H1 (cell line): ENCODE results near the gene CAMSAP3. TPM values are rescaled to one million over a fixed set of nuclear protein-coding genes. Genes with fewer than 3 reads are reported as not detected.
A peak's percentile ranks its signal among the peaks of the same experiment; 100 is the strongest.

Experiments
- CTCF ChIA-PET: fragments of 300-600 bp; sonication (Branson Sonifier 250); formaldehyde crosslinking; loops from one replicate; lab custom pipeline; 2021; ENCODE audit not compliant: partially characterized antibody; lab: Charles Lee
- POLR2A ChIA-PET: fragments of 300-600 bp; sonication (Branson Sonifier 250); formaldehyde crosslinking; loops from one replicate; lab custom pipeline; 2021; ENCODE audit warnings: inconsistent platforms; ENCODE audit not compliant: partially characterized antibody; lab: Charles Lee
- DNase-seq, 2 experiments: peaks; one replicate each; pipeline versions ENCODE4 v3.0.0 to v3.0.0-alpha.2; 2010 to 2022; ENCODE audit warnings: low spot score in 2 of 2, low read depth in 1 of 2, mixed read lengths in 1 of 2
- FAIRE-seq: peaks from 2 replicates; lab custom pipeline; 2011; peaks lifted over from hg19 to GRCh38; lab: Jason Lieb, UNC
- H2AFZ ChIP-seq: 2 replicates; pipeline ENCODE4 v1.8.1; 2012; ENCODE audit warnings: low read length, inconsistent platforms
- H2AK5ac ChIP-seq: 2 replicates; pipeline ENCODE4 v1.6.1; 2013; ENCODE audit warnings: low read depth, low read length
- H2BK120ac ChIP-seq: replicated peaks from 2 replicates; pipeline ENCODE3; 2013; ENCODE audit warnings: low read depth, low read length, inconsistent platforms
- H2BK12ac ChIP-seq: 2 replicates; pipeline ENCODE4 v1.6.1; 2013; ENCODE audit warnings: low read depth, low read length
- H2BK15ac ChIP-seq: 2 replicates; pipeline ENCODE4 v1.6.1; 2013; ENCODE audit warnings: low read length
- H2BK20ac ChIP-seq: 2 replicates; pipeline ENCODE4 v1.6.1; 2013; ENCODE audit warnings: low read length
- H2BK5ac ChIP-seq: 2 replicates; pipeline ENCODE4 v1.6.1; 2013; ENCODE audit warnings: low read depth, low read length
- H3K14ac ChIP-seq: 2 replicates; pipeline ENCODE4 v1.6.1; 2013; ENCODE audit warnings: inconsistent platforms; ENCODE audit not compliant: insufficient read length
- H3K18ac ChIP-seq: 2 replicates; pipeline ENCODE4 v1.6.1; 2013; ENCODE audit warnings: low read length; ENCODE audit errors: extremely low read depth
- H3K23ac ChIP-seq: 2 replicates; pipeline ENCODE4 v1.6.1; 2013; ENCODE audit warnings: inconsistent platforms; ENCODE audit not compliant: insufficient read length
- H3K23me2 ChIP-seq: 2 replicates; pipeline ENCODE4 v1.6.1; 2013; ENCODE audit warnings: low read depth, low read length
- H3K27ac ChIP-seq: 2 replicates; pipeline ENCODE4 v1.6.1; 2011; ENCODE audit warnings: low read depth, low read length, inconsistent platforms
- H3K27me3 ChIP-seq, 4 experiments: replicated peaks in 1 of 4; 1 replicate in 1 of 4; 2 replicates in 3 of 4; pipeline versions ENCODE4 v1.6.1 to v1.8.1; 2011 to 2013; ENCODE audit warnings: low read length in 3 of 4, mild to moderate bottlenecking in 3 of 4, inconsistent platforms in 2 of 4, mixed read lengths in 2 of 4, moderate library complexity in 1 of 4; ENCODE audit not compliant: control insufficient read depth in 3 of 4, insufficient read depth in 3 of 4; ENCODE audit errors: extremely low read depth in 1 of 4
- H3K36me3 ChIP-seq, 4 experiments: 2 replicates each; pipeline versions ENCODE4 v1.6.1 to v1.8.1; 2011 to 2013; ENCODE audit warnings: mild to moderate bottlenecking in 4 of 4, low read length in 3 of 4, moderate library complexity in 2 of 4, control low read depth in 1 of 4, inconsistent platforms in 1 of 4; ENCODE audit not compliant: insufficient read depth in 4 of 4, control insufficient read depth in 2 of 4
- H3K4ac ChIP-seq: replicated peaks from 2 replicates; pipeline ENCODE3; 2013; ENCODE audit warnings: low read length, low read depth, mixed read lengths, inconsistent platforms; ENCODE audit not compliant: insufficient read length
- H3K4me1 ChIP-seq, 4 experiments: replicated peaks in 1 of 4; 1 replicate in 1 of 4; 2 replicates in 3 of 4; pipeline versions ENCODE4 v1.6.1 to v1.8.1; 2011 to 2013; ENCODE audit warnings: low read length in 3 of 4, inconsistent platforms in 2 of 4, mixed read lengths in 1 of 4; ENCODE audit not compliant: insufficient read depth in 4 of 4, control insufficient read depth in 3 of 4
- H3K4me2 ChIP-seq, 2 experiments: 2 replicates each; pipeline versions ENCODE4 v1.6.1 to v1.8.1; 2011 to 2013; ENCODE audit warnings: low read depth in 2 of 2, low read length in 2 of 2, control low read depth in 1 of 2, inconsistent platforms in 1 of 2, mild to moderate bottlenecking in 1 of 2; ENCODE audit not compliant: insufficient read depth in 1 of 2
- H3K4me3 ChIP-seq, 4 experiments: fragments of 200-600, 300-600 bp in 1 of 4; sonication (generic), shearing (Covaris generic), sonication (Bioruptor Twin) in 1 of 4; 2 replicates each; pipeline versions ENCODE4 v1.5.1 to v1.8.1; 2011 to 2016; ENCODE audit warnings: low read length in 4 of 4, low read depth in 3 of 4, control low read depth in 2 of 4, inconsistent platforms in 2 of 4, mild to moderate bottlenecking in 2 of 4, mixed read lengths in 1 of 4, moderate library complexity in 1 of 4; ENCODE audit not compliant: insufficient read depth in 2 of 4; ENCODE audit errors: extremely low read depth in 1 of 4
- H3K56ac ChIP-seq: replicated peaks from 2 replicates; pipeline ENCODE3; 2013; ENCODE audit warnings: low read depth, mild to moderate bottlenecking, mixed read lengths, low read length, inconsistent platforms; ENCODE audit not compliant: insufficient read length
- H3K79me1 ChIP-seq: 2 replicates; pipeline ENCODE4 v1.6.1; 2013; ENCODE audit warnings: low read depth, low read length, control low read depth
- H3K79me2 ChIP-seq, 2 experiments: 2 replicates each; pipeline versions ENCODE4 v1.6.1 to v1.8.1; 2012 to 2013; ENCODE audit warnings: low read length in 2 of 2, mild to moderate bottlenecking in 2 of 2, inconsistent platforms in 1 of 2; ENCODE audit not compliant: insufficient read depth in 2 of 2, control insufficient read depth in 1 of 2
- H3K9ac ChIP-seq, 4 experiments: replicated peaks in 1 of 4; 1 replicate in 1 of 4; 2 replicates in 3 of 4; pipeline versions ENCODE4 v1.6.1 to v1.8.1; 2011 to 2013; ENCODE audit warnings: low read depth in 3 of 4, low read length in 3 of 4, control low read depth in 2 of 4, mild to moderate bottlenecking in 2 of 4, moderate library complexity in 2 of 4, inconsistent platforms in 1 of 4; ENCODE audit errors: extremely low read depth in 1 of 4
- H3K9me3 ChIP-seq, 2 experiments: 2 replicates each; pipeline versions ENCODE4 v1.6.1 to v1.8.1; 2012 to 2013; ENCODE audit warnings: mild to moderate bottlenecking in 2 of 2, moderate library complexity in 2 of 2, control low read depth in 1 of 2, inconsistent platforms in 1 of 2, low read depth in 1 of 2, low read length in 1 of 2, mixed read lengths in 1 of 2; ENCODE audit not compliant: insufficient read depth in 2 of 2
- H4K20me1 ChIP-seq, 2 experiments: replicated peaks in 1 of 2; 2 replicates each; pipeline versions ENCODE3 to v1.8.1; 2011 to 2013; ENCODE audit warnings: inconsistent platforms in 2 of 2, low read length in 2 of 2, mild to moderate bottlenecking in 1 of 2; ENCODE audit not compliant: insufficient read depth in 2 of 2, control insufficient read depth in 1 of 2
- H4K5ac ChIP-seq: 2 replicates; pipeline ENCODE4 v1.6.1; 2013; ENCODE audit warnings: low read length, low read depth, mixed read lengths, inconsistent platforms; ENCODE audit not compliant: insufficient read length
- H4K8ac ChIP-seq: 2 replicates; pipeline ENCODE4 v1.8.0; 2013; ENCODE audit warnings: mild to moderate bottlenecking, moderate library complexity, low read length, inconsistent platforms; ENCODE audit not compliant: insufficient read depth; ENCODE audit errors: extremely low read depth
- H4K91ac ChIP-seq: replicated peaks from 2 replicates; pipeline ENCODE3; 2013; ENCODE audit warnings: low read length, mixed read lengths, inconsistent platforms; ENCODE audit not compliant: insufficient read length
- BRCA1 ChIP-seq: IDR thresholded peaks from 2 replicates; pipeline ENCODE4 v1.6.1; 2012; ENCODE audit warnings: low read depth, low read length, improper control_type of control experiment
- EP300 ChIP-seq, 2 experiments: IDR thresholded peaks; 1 replicate in 1 of 2; 2 replicates in 1 of 2; pipeline ENCODE4 v1.6.1; 2011 to 2012; ENCODE audit warnings: low read depth in 2 of 2, low read length in 2 of 2, mild to moderate bottlenecking in 2 of 2, borderline replicate concordance in 1 of 2, inconsistent platforms in 1 of 2, moderate library complexity in 1 of 2
- EZH2 ChIP-seq: fragments of 200-600 bp; sonication (generic); IDR thresholded peaks from 2 replicates; pipeline ENCODE4 v1.7.1; 2012; ENCODE audit warnings: low read depth, mild to moderate bottlenecking, moderate library complexity, low read length, inconsistent platforms; ENCODE audit not compliant: severe bottlenecking
- TCF12 ChIP-seq: IDR thresholded peaks from 2 replicates; pipeline ENCODE4 v1.6.1; 2011; ENCODE audit warnings: low read depth, mild to moderate bottlenecking, low read length
- WGBS, 2 experiments: shearing (Covaris generic) in 1 of 2; methylation state at CpG; one replicate each; pipeline versions ENCODE4 v1.1.6 to v1.1.7; 2013 to 2015; ENCODE audit warnings: low lambda C conversion rate in 2 of 2, mixed read lengths in 2 of 2, inconsistent platforms in 1 of 2, low coverage in 1 of 2, missing lambda C conversion rate in 1 of 2; ENCODE audit not compliant: insufficient replicate concordance in 2 of 2, insufficient coverage in 1 of 2, insufficient read length in 1 of 2; ENCODE audit errors: extremely low coverage in 1 of 2, missing lambda C conversion rate in 1 of 2; 5-methylcytosine and 5-hydroxymethylcytosine counted together
- polyA plus RNA-seq, 7 experiments: library from polyadenylated mRNA; depleted of rRNA in 3 of 7; stranded (reverse) in 5 of 7; unstranded in 2 of 7; fragments of >200 nt in 5 of 7; fragments of 200-250 nt in 2 of 7; gene quantifications; 1 replicate in 5 of 7; 2 replicates in 1 of 7; 4 replicates in 1 of 7; pipeline versions ENCODE4 v1.2.1 to v1.2.3, GENCODE V29; 2011 to 2013; ENCODE audit warnings: missing spikeins in 2 of 7, mixed read lengths in 2 of 7
- total RNA-seq: library from RNA; stranded (reverse); fragmentation: NEBNext Ultra II Directional; extraction: Animal tissue kit (Norgen Biotek cat#: 25700); gene quantifications from 2 replicates; pipeline ENCODE4 v1.2.1, GENCODE V29; 2021

Gene CAMSAP3
- total and polyA plus RNA-seq, 2 of the 8 experiments (the other 6 are each of a cell fraction or from before 2014, with no cell fraction given) = 11.4 to 30.4 TPM

GRCh38 chr19:7644550-7644877, 48.9 kb downstream of the CAMSAP3 start:
- no peaks in the 10 kb centered on the region; a peak in 1 of 7 replicates for H3K27me3 ChIP-seq
- H3K14ac ChIP-seq = no peak overlapping the region
- H2AK5ac ChIP-seq = no peak overlapping the region
- H3K23me2 ChIP-seq = peaks cover 5% of the 10 kb centered on the region; the same call in 1 of the 2 replicates
- H3K79me2 ChIP-seq = peaks cover 0 to 3% of the 10 kb centered on the region in 2 experiments; a peak in 1 of 4 replicates
- H4K20me1 ChIP-seq = peaks cover 0 to 16% of the 10 kb centered on the region in 2 experiments
- peaks cover 0 to 5% (median 0%) of the 10 kb centered on the region in 4 experiments; a peak in 2 of 7 replicates for H3K4me1 ChIP-seq
- no peak for TF ChIP-seq TCF12
- TF ChIP-seq BRCA1 = no peak
- no peak for TF ChIP-seq EZH2
- no peak for TF ChIP-seq EP300 (IDR thresholded peaks at IDR 0.05; ENCODE audit: borderline replicate concordance in 1 of 2, low read depth in 2 of 2, low read length in 2 of 2)
- FAIRE-seq (no peak), DNase-seq (no peak)
- H2BK12ac ChIP-seq = no peak overlapping the region
- no peaks in the 10 kb centered on the region; the same call in 1 of the 2 replicates for H3K79me1 ChIP-seq
- ChIA-PET CTCF (interaction anchor here (1.0 to 1.8 kb wide), 5 partner anchors 11 to 156 kb away, joined by 4 to 7 read pairs (median 4); no protein-coding TSS in a partner anchor), POLR2A (interaction anchor here (1.0 to 1.8 kb wide), 2 partner anchors 24 to 175 kb away, joined by 3 to 8 read pairs; no protein-coding TSS in a partner anchor)
- H3K4ac ChIP-seq = no peak overlapping the region
- H4K5ac ChIP-seq = no peak overlapping the region
- H3K56ac ChIP-seq = no peak overlapping the region
- peaks cover 0 to 6% (median 2%) of the 10 kb centered on the region in 4 experiments; a peak in 2 of 8 replicates for H3K36me3 ChIP-seq
- no peak overlapping the region; the same call in 1 of the 2 replicates for H4K8ac ChIP-seq
- no peak overlapping the region for H2BK15ac ChIP-seq
- H2BK20ac ChIP-seq = peak overlapping the region; percentile 72; the same call in 1 of the 2 replicates
- no peak overlapping the region for H3K9ac ChIP-seq
- H2AFZ ChIP-seq = no peak overlapping the region
- no peak overlapping the region for H4K91ac ChIP-seq
- no peak overlapping the region for H3K23ac ChIP-seq
- 92% methylated on average over 16 of the region's 20 CpGs; no CpG with 5 or more reads in 1 of the 2 experiments for WGBS, 2 experiments
- H3K18ac ChIP-seq = no peak overlapping the region
- no peak overlapping the region for H3K4me2 ChIP-seq
- H3K9me3 ChIP-seq = no peaks in the 10 kb centered on the region; a peak in 1 of 4 replicates
- H2BK120ac ChIP-seq = no peak overlapping the region
- H2BK5ac ChIP-seq = no peak overlapping the region
- H3K27ac ChIP-seq = no peak overlapping the region
- H3K4me3 ChIP-seq = no peak overlapping the region
